Inflammatory macrophage (primary cell): ENCODE results near the gene SEMA6C.
A peak's percentile ranks its signal among the peaks of the same experiment; 100 is the strongest.
"Not testable (repeated sequence)": the region's sequence is repeated elsewhere in the genome, so short reads cannot be mapped to it uniquely, and the experiment has no call there.

Source experiments
- DNase-seq, 2 donors: peaks; one replicate each; pipeline ENCODE4 v3.0.0-alpha.2; 2020 to 2022
- total RNA-seq, 18 experiments: gene quantifications; one replicate each; lab custom pipeline; 2026; ENCODE audit warnings: mixed read lengths in 6 of 18, inconsistent platforms in 2 of 18; lab: John Stamatoyannopoulos, UW

SEMA6C gene, protein sequence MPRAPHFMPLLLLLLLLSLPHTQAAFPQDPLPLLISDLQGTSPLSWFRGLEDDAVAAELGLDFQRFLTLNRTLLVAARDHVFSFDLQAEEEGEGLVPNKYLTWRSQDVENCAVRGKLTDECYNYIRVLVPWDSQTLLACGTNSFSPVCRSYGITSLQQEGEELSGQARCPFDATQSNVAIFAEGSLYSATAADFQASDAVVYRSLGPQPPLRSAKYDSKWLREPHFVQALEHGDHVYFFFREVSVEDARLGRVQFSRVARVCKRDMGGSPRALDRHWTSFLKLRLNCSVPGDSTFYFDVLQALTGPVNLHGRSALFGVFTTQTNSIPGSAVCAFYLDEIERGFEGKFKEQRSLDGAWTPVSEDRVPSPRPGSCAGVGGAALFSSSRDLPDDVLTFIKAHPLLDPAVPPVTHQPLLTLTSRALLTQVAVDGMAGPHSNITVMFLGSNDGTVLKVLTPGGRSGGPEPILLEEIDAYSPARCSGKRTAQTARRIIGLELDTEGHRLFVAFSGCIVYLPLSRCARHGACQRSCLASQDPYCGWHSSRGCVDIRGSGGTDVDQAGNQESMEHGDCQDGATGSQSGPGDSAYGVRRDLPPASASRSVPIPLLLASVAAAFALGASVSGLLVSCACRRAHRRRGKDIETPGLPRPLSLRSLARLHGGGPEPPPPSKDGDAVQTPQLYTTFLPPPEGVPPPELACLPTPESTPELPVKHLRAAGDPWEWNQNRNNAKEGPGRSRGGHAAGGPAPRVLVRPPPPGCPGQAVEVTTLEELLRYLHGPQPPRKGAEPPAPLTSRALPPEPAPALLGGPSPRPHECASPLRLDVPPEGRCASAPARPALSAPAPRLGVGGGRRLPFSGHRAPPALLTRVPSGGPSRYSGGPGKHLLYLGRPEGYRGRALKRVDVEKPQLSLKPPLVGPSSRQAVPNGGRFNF
- total RNA-seq: 0 to 0.98 (median 0.25) reads per million in 18 experiments

DNA sequence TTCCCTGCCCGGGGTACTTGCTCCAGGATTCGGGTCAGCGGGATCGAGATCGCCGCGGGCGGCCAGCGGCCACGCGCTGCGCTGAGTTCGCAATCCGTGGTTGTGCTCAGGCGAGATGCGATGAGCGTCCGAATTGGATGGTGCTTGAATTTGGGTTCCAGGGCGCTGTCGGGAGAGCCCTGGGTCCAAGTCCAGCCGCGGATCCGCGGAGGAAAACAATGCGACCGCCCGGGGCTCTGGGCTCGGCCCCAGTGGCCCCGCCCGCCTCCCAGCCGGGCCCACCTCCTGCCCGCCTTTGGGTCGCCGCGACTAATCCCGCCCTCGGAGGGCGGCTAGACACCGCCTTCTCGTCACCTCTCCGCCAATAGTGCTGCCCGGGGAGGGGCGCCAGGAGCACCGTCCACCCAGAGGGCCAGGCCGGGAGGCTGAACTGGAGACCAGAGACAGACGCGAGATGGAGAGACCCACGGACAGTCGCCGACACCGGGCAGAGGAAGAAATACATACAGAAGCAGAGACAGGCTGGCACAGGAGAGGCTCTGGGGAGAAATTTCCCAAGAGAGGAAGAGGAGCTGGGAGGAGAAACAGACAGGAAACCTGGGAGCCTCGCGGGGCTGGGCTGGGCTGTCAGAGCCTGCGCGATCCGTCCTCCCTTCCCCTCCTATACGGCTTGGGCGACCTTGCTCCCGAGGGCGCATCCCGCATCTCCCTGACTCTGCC is at the start of gene SEMA6C:
Gene SEMA6C, minus strand, starts transcription at position 220 of the 720 bp plus-strand sequence. CDS start 4,010 bp downstream, outside the sequence.
- DNase-seq: peak; percentile 86 to 89

DNA sequence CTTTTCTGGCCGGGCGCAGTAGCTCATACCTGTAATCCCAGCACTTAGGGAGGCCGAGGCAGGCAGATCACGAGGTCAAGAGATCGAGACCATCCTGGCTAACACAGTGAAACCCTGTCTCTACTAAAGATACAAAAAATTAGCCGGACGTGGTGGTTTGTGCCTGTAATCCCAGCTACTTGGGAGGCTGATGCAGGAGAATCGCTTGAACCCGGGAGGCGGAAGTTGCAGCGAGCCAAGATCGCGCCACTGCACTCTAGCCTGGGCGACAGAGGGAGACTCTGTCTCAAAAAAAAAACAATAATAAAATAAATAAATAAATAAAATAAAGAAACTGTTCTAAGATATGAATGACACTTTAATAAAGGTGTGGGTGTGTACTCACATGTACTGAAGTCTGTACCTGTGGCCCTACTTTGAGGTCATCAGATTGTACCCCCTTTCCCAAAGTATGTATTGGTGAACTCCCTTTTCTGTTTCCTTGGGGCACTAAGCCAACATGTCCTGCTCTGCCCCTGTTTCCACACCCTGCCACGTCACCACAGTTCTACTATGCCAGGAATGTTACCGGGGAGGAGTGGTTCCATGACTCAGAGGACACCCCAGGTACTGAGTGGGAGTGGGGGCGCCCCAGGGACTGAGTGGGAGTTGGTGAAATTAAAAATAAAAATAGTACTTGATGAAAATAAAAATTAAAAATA is 48.6 kb upstream of the SEMA6C start:
- not testable (repeated sequence) for DNase-seq

DNA sequence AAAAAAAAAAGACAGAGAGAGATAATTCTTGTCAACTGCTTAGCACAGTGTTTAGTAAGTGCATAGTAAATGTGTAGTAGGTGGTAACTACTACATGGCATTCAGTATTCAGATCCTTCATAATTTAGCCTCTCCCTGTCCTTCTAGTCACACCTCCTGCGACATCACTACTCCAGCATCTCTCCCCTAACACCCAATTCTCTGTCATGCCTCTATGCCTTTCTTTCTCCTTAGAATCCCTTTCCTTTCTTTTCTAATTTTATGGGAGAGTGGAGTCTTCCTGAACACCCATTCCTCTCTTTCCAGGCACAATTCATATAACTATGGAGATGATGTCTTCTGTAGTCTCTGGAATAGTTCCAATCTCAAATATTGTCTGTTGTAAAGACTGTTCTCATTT is 47.4 kb upstream of the SEMA6C start:
- no peak for DNase-seq

DNA sequence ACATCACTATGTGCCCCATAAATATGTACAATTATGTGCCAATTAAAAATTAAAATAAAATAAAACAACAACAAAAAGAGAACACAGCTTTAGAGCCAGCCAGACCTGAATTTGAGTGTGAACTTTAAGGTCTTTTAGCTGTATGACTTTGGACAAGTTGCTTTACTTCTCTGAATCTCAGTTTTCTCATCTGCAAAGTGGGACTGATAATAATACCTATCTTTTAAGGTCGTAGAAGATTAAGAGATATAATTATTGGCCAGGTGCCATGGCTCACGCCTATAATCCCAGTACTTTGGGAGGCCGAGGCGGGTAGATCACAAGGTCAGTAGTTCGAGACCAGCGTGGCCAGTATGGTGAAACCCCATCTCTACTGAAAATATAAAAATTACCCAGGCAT is 46.9 kb upstream of the SEMA6C start:
- no peak for DNase-seq

DNA sequence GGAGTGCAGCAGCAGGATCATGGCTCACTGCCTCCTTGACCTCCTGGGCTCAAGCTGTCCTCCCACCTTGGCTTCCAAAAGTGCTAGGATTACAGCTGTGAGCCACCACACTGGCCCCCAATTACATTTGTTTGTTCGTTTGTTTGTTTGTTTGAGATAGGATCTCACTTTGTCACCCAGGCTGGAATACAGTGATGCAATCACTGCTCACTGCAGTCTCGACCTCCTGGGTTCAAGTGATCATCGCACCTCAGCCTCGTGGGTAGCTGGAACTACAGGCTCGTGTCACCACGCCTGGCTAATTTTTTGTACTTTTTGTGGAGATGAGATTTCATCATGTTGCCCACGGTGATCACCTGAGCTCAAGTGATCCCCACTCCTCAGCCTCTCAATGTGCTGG is 45.6 kb upstream of the SEMA6C start:
- no peak for DNase-seq

DNA sequence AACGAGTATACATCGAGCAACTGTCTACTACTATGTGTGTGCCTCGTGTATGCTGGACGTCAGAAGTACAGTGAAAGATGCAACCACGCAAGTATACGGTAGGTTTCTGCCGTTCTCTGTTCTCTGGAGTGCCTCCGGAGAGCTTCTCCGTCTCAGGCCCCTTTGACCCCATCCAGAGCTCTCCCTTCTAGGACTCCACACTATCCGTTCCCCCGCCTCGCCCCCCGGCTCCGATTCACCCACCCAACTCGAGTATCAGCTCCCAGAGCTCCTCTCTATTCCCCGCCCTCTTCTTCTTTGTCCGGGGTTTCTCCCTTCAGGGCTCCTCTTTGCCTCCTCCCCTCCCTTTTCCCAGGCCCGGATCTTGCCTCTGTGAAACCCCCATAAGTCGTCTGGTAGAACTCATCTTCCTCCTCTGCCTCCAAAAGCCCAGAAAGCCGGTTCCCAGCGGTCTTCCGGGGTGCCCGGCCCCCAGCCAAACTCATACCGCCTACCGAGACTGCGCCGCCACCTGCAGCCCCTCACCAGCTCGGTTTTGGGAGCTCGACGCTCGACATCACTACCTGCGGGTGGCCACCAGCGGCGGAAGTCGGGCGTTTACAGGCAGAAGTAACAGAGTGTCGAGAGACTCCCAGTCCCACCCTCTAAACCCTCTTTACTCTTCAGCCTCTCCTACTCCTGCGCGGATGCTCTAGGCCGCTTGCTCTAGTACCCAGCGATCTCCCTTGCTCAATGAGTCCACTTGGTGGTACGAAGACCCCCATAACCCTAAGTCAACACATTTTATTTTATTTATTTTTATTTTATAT is 43.4 kb upstream of the SEMA6C start, which contains the start of gene VPS72:
Gene VPS72, minus strand, starts transcription at position 561 of the 809 bp plus-strand sequence. Its CDS starts 76 bp downstream, at position 485.
- DNase-seq: peak; percentile 75 to 83

DNA sequence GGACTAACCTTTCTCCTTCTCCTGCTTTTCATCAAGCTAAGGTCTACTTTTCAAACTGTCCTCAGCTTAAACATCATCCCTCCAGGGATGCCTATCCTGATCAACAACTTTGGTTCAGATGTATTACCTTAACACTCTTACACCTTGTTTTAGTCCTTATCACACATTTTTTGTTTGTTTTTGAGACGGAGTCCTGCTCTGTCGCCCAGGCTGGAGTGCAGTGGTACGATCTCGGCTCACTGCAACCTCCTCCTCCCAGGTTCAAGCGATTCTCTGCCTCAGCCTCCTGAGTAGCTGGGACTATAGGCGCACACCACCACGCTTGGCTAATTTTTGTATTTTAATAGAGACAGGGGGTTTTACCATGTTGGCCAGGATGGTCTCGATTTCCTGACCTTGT is 42.2 kb upstream of the SEMA6C start:
- not testable (repeated sequence) for DNase-seq

DNA sequence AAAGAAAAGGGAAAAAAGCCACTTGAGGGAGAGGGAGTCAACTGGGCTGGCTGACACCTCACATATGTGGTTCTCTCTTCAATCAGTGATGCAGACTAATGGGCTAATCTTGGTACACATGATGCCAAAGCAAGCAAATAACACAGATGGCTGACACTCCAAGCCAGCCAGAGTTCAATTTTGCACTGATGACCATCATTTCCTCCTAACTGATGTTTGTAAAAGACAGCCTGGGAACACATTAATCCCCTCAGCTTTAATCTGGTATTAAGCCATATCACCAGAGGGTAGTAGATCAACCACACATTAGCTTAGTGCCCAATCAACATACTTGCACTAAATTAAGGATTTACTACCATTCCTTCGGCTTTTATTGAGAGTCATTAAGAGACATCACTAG is 40.8 kb upstream of the SEMA6C start:
- DNase-seq: no peak

DNA sequence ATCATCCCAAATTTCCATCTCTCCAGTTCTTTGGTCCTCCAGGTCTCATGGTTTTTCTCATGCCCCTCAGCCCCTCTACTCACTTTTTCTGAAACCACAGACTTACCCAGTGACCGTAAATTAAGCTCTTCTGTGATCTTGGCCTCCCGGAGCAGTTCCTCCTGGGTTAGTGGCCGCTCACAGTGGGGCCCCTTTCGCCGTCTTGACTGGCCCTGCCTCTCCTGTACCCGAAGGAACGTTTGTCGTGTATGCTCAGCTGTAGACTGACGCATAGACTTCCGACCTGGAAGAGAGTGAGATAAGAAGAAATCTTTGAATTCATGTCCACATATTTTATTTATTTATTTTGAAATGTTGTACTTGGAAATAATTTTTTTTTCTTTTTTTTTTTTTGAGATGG is 37.8 kb upstream of the SEMA6C start:
- no peak for DNase-seq

DNA sequence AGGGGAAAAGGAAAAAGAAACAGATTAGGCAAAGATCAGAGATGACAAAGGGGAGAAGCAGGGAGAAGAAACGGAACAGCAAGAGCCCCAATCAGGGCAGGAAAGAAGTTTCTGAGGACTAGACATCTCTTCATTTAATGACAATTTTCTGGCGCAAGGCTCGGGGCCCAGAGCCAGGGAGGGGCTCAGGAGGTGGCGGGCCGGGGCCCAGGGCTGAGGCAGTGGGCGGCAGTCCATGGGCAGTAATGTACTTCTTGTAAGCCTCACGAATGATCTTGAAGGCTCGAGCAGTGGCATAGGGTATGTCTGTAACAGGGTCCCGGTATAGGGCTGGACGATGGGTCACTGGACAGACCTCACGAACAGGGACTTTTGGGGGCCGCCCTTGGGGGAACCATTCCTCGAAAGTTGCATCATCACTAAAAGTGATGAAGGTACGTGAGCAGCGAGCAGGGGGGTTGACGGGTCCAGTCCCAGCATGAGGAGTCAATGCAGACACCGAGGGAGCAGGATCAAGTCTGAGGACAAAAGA is 30.1 kb upstream of the SEMA6C start:
- no peak for DNase-seq

DNA sequence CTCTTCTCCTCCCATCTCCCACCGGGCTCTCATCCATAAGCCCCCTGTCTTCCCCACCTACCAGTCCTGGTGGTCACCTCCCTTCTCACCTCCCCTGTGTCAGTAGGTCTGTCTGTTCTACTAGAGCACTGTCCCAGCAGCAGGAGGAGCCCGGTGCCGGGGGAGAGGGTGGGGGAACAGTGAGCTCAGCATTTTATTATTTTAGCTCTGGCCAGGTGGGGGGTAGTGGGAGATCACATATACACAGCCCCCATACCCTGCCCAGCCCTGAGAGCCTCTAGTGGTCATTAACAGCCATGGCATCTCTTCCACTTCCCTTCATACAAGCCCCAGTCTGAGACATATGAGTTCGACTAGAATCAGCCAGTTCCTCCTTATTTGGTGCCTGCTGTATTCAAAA is 29.4 kb upstream of the SEMA6C start, which contains the start of gene TMOD4:
Gene TMOD4, minus strand, starts transcription at position 119 of the 400 bp plus-strand sequence. CDS start 1,106 bp downstream, outside the sequence.
- peak; percentile 28 to 37 for DNase-seq

DNA sequence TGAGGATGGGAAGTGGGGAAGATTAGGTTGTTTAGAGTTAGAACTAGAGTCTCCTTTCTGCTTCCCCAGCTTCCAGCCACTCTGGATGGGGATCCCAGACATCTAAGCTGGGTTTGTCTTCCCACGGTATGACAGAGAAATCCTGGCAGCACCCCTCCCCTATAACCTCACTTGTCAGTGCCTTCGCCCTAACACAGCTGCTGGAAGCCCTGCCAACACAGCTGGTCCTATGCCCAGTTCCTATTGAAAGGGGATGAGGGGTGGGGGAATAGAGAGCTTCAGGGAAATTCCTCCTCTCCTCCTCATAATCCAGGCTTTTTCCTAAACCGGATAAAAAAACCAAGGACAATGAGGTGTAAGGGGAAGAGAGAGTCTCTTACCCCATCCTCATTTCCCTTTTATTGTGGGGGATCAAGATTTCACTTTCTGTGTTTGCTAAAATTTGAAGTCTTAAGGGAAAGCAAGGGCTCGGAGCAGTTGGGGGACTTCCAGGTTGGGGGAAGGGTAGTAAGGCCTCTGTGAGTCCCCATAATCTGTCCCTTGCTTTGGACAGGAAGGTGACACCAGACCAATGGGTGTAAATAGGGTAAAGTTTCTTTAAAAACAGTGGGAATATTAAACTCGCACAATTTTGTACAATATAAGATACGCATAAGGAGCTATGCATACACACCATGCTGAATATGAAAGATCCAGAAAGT is 28.8 kb upstream of the SEMA6C start:
- no peak for DNase-seq

DNA sequence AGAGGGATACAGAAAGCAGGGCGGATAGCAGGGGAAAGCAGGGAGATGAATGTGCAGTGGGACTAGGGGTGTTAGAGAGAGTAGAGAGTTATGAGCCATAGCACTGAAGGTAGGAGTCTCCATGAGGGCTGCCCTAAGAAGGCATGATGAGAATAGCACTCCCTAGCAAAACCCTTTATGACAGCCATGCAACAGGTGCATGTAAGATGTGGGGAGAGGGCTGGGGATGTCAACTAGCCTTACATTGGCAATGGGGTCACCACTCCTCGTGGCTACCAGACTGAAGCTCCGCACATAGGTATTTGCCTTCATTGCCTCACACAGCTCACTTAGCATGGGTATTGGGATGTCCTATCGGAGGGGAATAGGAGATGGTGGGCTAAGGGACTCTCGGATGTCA is 24.8 kb upstream of the SEMA6C start:
- DNase-seq: no peak

DNA sequence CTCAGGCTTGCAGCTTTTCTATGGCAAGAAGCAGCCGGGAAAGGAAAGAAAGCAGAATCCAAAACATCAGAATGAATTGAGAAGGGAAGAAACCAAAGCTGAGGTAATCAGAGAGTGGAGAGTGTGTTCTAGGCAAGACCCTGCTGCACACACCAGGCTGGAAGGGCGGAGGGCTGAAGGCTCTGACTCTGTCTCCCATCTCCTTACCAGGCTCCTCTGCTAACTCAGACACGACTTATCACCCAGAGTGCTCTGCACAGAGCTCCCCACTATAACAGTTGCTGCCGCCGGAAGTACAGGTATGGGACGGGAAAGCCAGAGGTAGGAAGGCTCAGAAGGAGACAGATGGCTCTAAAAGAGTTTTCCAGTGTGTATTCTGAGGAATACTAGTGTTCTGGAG is 20.7 kb upstream of the SEMA6C start:
- no peak for DNase-seq

DNA sequence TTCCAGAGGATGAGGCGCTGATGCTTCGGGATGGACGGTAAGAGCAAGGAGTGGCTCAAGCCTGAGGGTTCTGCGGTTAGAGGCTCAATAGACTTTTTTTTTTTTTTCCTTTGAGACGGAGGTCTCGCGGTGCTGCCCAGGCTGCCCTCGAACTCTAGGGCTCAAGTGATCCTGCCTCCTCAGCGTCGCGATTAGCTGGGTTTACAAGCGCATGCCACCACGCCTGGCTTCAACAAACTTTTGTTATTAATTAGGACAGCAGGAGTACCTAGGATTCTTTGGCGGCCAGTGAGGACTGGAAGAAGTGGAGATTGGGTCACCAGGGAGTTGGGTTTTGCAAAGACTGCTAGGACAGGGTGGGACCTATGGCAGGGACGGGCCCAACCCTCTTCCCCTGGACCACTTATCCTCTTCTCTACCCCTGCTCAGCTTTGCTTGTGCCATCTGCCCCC is 20.1 kb upstream of the SEMA6C start:
- peak; percentile 13 to 15 for DNase-seq

DNA sequence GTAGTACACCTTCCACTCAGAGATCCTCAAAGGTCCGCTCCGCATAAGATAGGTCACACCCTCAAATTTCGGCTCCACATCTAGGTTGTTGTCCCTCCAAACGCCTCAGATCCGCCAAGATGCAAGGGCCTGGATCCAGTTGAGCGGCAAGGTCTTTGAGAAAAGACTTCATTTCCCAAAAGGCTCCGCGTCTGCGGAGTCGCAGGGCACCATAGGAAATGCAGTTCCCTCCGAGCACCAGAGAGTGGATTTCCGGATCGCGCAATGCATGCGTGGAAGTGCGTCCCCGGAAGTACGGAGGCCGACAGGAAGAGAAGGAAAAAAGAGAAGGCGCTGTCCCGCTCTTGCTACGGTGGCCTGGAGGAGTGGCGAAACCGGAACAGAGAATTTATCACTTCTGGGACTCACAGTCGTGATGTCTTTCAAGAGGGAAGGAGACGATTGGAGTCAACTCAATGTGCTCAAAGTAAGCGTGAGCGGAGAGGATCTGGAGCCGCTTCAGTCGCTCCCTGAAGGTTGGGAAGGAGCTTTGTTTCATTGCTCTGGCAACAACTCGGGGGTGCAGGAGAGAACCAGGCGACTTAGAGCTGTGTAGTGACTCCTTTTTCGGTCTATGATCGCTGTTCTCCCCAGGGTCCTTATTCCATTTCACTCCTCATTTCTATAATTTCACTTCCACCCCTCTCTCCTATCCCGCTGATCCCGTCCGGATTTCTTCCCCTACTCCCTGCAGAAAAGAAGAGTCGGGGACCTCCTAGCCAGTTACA is 19.5 kb upstream of the SEMA6C start, which contains the start of the genes LYSMD1 and SCNM1:
Gene LYSMD1, minus strand, starts transcription at position 165 of the 767 bp plus-strand sequence. CDS start 644 bp downstream, outside the sequence.
Gene SCNM1, plus strand, starts transcription at position 407 of the 767 bp plus-strand sequence. Its CDS starts 9 bp downstream, at position 416.
- peak; percentile 99 to 100 for DNase-seq

DNA sequence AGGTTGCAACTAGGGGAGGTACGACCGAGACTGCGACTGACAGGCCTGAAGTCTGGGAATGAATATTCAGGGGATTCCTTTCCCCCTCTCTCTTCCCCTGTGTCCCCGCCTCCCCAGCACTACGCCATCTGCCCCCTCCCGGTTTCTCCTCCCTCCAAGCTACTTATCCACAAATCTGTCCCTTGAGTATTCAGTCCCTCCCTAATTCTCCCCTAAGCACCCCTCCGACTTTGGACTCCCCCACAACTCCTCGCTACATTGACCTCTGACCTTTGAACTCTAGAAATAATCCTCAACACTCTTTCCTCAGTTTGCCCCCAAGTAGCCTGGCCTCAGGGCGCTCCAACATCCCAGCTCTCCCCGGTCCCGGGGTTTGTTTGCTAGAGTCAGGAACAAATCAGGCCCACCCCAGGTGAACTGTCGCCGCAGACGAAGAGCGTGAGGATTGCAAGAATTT is 18.9 kb upstream of the SEMA6C start:
- no peak for DNase-seq

DNA sequence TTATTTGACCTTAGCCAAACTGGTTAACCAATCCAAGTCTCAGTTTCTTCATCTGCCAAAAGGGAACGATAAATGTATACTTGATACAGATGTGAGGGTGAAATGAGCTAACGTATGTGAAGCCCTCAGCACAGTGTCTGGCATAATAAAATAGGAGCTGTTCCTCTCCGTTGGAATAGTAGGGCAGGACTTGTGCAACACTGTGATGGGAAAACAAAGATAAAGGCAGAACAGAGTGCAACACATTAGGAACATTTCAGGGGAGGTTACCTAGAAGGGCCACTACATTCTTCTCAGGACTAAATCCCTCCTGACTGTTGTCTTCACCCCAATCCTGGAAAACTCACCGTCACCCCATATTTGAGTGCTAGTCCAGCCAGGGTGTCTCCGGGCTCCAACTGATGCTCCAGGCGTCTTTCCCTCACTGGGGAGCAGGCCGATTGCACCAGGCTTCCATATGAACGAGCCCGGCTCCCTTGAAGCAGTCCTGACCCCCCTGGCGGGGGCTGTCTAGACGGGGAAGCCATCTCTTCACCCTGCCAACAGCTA is 18.4 kb upstream of the SEMA6C start:
- DNase-seq: no peak
